AG08396 (cell line): ENCODE results near the gene GASK1B.
A peak's percentile ranks its signal among the peaks of the same experiment; 100 is the strongest.

Source experiments
- DNase-seq: peaks from one replicate; pipeline ENCODE4 v3.0.0; 2012; ENCODE audit warnings: low spot score, mixed read lengths

The GASK1B gene

GRCh38 chr4:158186815-158187214 is 14.0 kb upstream of the GASK1B start:
- no peak for DNase-seq

GRCh38 chr4:158182736-158183135 is 9.9 kb upstream of the GASK1B start:
- DNase-seq, result no peak

- DNase-seq, result no peak
These were observed 9.1 kb upstream of the GASK1B start for GRCh38 chr4:158181906-158182305.

GRCh38 chr4:158179465-158179864 is 6.6 kb upstream of the GASK1B start:
- no peak for DNase-seq

- no peak for DNase-seq
These were observed 4.0 kb upstream of the GASK1B start for GRCh38 chr4:158176776-158177175.

- peak; percentile 35 for DNase-seq
These were observed 3.3 kb upstream of the GASK1B start for GRCh38 chr4:158176108-158176507.

- DNase-seq, result no peak
These were observed 1.9 kb downstream of the GASK1B start for GRCh38 chr4:158170691-158171561.

GRCh38 chr4:158169931-158170690 is 2.7 kb downstream of the GASK1B start:
- no peak for DNase-seq

- no peak for DNase-seq
These were observed 3.3 kb downstream of the GASK1B start for GRCh38 chr4:158169506-158169905.

- no peak for DNase-seq
These were observed 4.2 kb downstream of the GASK1B start for GRCh38 chr4:158168606-158169005.

- DNase-seq, result no peak
These were observed 6.1 kb downstream of the GASK1B start for GRCh38 chr4:158166701-158167100.

- no peak for DNase-seq
These were observed 8.0 kb downstream of the GASK1B start for GRCh38 chr4:158164768-158165213.

GRCh38 chr4:158163941-158164767 is 8.7 kb downstream of the GASK1B start:
- no peak for DNase-seq

GRCh38 chr4:158162631-158163030 is 10.2 kb downstream of the GASK1B start:
- DNase-seq, result no peak

GRCh38 chr4:158161551-158162354 is 11.1 kb downstream of the GASK1B start:
- DNase-seq, result peak; percentile 58

- DNase-seq, result no peak
These were observed 13.1 kb downstream of the GASK1B start for GRCh38 chr4:158159718-158160094.

GRCh38 chr4:158159054-158159717 is 13.6 kb downstream of the GASK1B start:
- DNase-seq, result no peak

- no peak for DNase-seq
These were observed 15.4 kb downstream of the GASK1B start for GRCh38 chr4:158157412-158157811.

- DNase-seq, result no peak
These were observed 17.0 kb downstream of the GASK1B start for GRCh38 chr4:158155656-158156356.

GRCh38 chr4:158147151-158147550 is 25.7 kb downstream of the GASK1B start:
- DNase-seq, result no peak
